GM18870 (cell line): ENCODE data around the gene GGA1.
A peak's percentile ranks its signal among the peaks of the same experiment; 100 is the strongest.
"Not testable (repeated sequence)": the region's sequence is repeated elsewhere in the genome, so short reads cannot be mapped to it uniquely, and the experiment has no call there.

ENCODE experiments used
- ATAC-seq: cut with Tn5 transposase; IDR thresholded peaks from one replicate; pipeline ENCODE4 v1.9.1; 2021; ENCODE audit warnings: moderate library complexity; ENCODE audit not compliant: unreplicated experiment

The GGA1 gene

GRCh38 chr22:37647928-37648327 lies 39.3 kb downstream of the GGA1 start:
- ATAC-seq, result no peak

- ATAC-seq, result no peak
These were observed 42.0 kb downstream of the GGA1 start for GRCh38 chr22:37650463-37651136.

- no peak for ATAC-seq
These were observed 46.1 kb downstream of the GGA1 start for GRCh38 chr22:37654563-37655251.

- ATAC-seq, result no peak
These were observed 46.6 kb downstream of the GGA1 start for GRCh38 chr22:37655252-37655563.

GRCh38 chr22:37656583-37656982 lies 47.9 kb downstream of the GGA1 start:
- ATAC-seq, result not testable (repeated sequence)

GRCh38 chr22:37657590-37658132 lies 49.0 kb downstream of the GGA1 start:
- no peak for ATAC-seq

- ATAC-seq, result peak; percentile 84
These were observed 49.8 kb downstream of the GGA1 start, which contains the start of gene PDXP for GRCh38 chr22:37658133-37659065. Gene PDXP (plus strand): TSS chr22:37658723. CDS start chr22:37658783, 60 bp downstream.

- no peak for ATAC-seq
These were observed 50.6 kb downstream of the GGA1 start for GRCh38 chr22:37659066-37659896.

GRCh38 chr22:37659897-37660708 lies 51.5 kb downstream of the GGA1 start:
- ATAC-seq, result no peak

- no peak for ATAC-seq
These were observed 52.0 kb downstream of the GGA1 start for GRCh38 chr22:37660709-37661045.

- ATAC-seq, result no peak
These were observed 52.7 kb downstream of the GGA1 start for GRCh38 chr22:37661160-37661924.

GRCh38 chr22:37662039-37662438 lies 53.4 kb downstream of the GGA1 start:
- ATAC-seq, result no peak

- no peak for ATAC-seq
These were observed 55.0 kb downstream of the GGA1 start for GRCh38 chr22:37663521-37664140.

- ATAC-seq, result no peak
These were observed 55.8 kb downstream of the GGA1 start for GRCh38 chr22:37664249-37665101.

- ATAC-seq, result no peak
These were observed 56.9 kb downstream of the GGA1 start for GRCh38 chr22:37665487-37665886.

- no peak for ATAC-seq
These were observed 61.0 kb downstream of the GGA1 start for GRCh38 chr22:37669586-37669985.

- ATAC-seq, result no peak
These were observed 63.7 kb downstream of the GGA1 start for GRCh38 chr22:37672206-37672919.
